ENCODE results near the gene BAIAP3.
"Not testable (repeated sequence)": the region's sequence is repeated elsewhere in the genome, so short reads cannot be mapped to it uniquely, and the experiment has no call there.

Gene BAIAP3

GRCh38 chr16:1317479-1318267 lies 15.8 kb upstream of the BAIAP3 start:
- DNase-seq, result no peak

DNA sequence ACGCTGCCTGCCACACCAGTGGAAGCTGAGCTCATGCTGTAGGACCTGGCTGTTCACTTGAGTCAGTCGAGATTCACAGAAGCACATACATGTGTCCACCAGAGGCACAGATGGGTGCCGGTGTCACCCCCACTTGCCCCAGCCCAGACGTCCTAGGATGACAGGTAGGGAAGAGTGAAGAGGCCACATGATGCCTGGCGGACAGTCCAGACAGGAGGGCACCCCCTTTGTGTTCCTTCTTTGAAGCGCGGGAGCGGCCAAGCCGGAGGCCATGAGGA lies 15.2 kb upstream of the BAIAP3 start:
- no peak for DNase-seq

DNA sequence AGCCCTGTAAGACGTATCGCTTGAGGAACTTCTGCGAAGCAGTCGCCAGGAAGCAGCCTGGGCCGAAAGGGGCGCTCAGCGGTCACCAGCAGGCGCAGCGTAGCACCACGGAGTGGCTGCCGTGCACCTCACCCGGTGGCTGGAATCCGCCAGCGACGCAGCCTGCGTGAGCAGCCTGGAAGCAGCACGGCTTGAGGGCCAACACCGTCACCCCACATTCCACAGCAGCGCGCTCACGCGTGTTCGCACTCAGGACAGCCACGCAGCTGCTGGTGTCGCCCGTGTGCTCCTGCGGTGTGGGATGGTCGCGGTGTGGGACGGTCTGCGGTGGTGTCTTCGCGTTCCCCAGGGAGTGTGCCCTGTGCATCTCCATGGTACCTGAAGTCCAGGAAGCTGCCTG lies 14.4 kb upstream of the BAIAP3 start:
- DNase-seq, result no peak

DNA sequence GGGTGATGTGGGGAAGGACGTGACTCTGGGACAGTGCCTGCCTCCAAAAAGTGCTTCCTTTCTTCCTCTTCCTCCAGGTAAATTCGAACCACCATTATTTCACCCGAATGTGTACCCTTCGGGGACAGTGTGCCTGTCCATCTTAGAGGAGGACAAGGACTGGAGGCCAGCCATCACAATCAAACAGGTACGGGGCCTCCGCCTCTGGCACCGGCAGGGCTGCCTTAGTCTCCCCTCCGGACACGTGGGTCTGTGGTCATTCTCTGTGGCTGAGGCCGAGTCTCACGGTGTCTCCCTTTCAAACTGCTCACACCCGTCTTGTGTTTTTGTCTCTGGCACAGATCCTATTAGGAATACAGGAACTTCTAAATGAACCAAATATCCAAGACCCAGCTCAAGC lies 13.3 kb upstream of the BAIAP3 start:
- DNase-seq, result no peak

DNA sequence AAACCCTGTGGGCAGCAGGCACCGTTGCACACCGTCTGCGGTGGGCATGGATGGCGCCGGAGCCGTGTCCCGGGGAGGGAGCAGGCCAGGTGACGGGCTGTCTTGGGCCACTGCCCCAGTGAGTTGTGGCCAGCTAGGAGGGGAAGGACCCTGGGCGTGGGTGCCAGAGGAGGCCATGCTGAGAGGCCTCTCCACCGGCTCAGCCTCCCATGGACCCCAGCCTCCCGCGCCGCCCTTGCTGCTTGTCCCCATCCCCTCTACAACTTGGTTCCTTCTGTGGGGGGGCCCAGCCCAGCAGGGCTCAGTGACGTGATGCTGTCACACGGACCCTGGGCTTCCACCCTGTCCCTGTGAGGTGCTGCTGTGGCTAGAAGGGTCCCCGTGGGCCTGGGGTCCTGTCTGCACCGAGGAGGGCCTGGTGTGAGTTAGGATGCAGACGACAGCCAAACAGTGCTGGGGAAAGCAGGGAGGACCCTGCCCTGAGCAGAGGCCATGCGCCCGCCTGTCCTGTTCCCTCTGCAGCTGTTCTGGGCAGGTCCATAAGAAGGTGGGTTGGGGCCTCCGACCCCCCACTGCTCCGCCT lies 12.7 kb upstream of the BAIAP3 start:
- no peak for DNase-seq

- DNase-seq, result no peak
Measured at GRCh38 chr16:1322407-1322806, 11.0 kb upstream of the BAIAP3 start.

DNA sequence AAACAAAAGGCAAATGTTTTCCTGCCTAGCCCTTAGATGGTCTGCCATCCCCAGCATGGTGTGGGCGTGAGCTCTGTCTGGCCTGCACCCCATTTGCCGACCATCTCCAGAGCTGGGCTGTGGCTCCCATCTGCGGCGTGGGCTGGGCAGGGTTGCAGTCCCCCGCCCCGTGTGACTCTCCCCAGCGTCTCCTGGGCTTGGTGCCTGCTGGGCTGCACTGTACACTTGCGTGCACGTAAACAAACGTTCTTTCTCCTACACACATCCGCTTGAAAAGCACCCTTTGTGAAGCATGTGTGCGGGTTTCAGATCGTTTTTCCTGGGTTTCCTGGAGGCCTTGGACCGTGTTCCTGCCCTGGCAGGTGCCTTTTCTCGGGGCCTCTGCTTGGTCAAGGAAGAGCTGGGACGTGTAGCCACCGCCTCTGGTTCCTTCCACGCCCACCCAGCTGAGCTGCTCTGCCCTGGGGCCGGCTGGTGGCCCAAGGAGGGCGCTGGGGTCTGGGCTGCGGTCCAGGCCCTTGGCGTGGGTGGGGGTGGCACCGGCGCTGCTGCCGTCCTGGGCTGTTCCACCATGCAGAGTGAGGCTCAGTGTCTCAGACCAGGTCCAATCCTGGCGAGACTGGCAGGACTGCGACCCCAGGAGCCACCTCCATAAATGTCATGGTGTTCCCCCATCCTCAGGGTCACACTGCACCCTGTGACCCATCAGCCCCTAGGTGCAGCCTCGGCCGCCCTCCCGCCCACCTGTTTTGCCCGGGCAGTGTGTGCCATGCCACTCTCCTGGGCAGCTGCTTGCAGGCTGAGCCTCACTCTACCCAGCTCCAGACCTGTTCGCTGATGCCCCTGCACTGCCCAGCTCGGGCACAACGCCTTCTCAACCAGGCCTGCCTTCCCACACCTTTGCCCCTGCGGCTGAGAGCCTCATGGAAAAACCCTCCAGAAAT lies 9.9 kb upstream of the BAIAP3 start:
- DNase-seq, result no peak

DNA sequence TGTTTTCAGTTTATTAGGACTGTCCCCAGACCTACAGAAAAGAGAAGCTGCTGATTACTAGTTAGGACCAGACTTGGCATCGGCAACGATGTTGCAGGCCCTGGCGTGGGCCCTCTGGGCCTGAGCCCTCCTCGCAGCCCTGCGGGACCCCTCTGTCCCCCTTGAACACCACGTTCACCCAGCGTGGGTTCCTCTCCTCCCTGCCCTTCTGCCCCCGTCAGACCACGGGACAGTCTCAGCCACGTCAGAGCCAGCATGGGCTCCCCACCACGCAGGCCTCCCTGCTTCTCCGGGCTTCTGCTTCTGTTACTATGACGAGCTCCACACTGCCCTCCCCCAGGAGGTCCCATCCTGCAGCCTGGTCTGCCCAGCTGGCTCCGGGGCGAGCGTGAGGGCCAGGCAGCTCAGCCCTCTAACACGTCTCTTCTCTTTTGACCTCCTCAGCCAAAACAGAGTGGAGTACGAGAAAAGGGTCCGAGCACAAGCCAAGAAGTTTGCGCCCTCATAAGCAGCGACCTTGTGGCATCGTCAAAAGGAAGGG lies 9.1 kb upstream of the BAIAP3 start:
- no peak for DNase-seq

DNA sequence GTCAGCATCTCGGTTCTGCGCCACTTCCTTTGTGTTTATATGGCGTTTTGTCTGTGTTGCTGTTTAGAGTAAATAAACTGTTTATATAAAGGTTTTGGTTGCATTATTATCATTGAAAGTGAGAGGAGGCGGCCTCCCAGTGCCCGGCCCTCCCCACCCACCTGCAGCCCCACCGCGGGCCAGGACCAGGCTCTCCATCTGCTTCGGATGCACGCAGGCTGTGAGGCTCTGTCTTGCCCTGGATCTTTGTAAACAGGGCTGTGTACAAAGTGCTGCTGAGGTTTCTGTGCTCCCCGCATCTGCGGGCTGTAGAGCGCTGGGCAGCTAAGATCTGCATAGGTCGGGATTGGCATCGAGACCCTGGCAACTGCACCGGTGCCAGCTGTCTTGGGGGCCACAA lies 8.2 kb upstream of the BAIAP3 start:
- DNase-seq, result no peak

DNA sequence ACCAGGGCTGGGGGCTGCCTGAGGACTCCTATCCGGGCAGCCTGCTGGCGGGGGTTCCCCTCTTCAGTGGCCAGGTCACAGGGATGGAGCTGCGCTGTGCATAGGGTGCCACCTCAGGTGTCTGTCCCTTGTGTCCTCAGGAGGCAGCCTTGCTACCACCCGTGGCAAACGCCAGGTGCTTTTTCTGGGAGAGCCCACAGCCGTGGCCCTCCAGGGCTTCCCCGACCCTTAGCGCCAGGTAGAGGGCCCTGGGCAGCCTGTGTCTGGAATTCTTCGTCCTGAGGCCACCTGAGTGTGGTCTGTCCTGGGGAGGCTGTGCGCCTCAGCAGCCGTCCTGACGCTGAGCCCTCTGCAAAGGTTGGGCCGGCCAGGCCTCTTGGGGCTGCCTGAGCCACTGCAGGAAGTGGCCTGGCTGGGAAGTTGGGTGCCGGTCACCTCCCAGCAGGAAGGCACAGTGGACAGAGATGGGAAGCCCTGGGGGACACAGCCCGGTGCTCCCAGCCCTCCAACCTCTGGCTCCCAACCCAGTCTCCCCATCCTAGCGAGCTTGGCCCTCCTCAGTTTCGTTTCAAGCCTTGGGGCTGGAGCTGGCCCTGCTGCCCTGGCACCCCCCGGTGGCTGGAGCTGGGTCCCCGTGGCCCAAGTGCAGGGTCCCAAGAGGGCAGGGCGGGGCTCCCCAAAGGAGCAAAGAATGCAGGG lies 7.6 kb upstream of the BAIAP3 start:
- DNase-seq, result no peak

DNA sequence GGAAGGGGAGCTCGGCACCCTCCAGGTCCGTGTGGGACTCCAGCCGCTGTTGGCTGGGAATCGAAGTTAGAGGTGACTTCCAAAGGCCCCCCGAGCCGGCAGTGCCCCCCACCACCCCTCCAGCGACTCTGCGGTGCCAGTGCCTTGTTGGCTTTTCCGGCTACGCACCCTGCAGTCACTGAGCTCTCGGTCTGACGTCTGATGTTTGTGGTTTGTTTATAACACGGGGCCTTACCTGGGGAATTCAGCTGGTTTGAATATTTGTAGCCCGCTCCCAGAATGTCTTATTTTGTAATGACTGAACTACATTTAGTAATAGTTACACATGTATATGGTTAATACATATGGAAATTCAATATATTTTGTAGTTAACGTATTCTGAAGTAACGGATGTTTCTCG lies 7.1 kb upstream of the BAIAP3 start:
- no peak for DNase-seq

GRCh38 chr16:1326946-1327618 lies 6.4 kb upstream of the BAIAP3 start:
- no peak for DNase-seq

- no peak for DNase-seq
Measured at GRCh38 chr16:1327619-1327947, 5.9 kb upstream of the BAIAP3 start.

GRCh38 chr16:1328136-1328535 lies 5.3 kb upstream of the BAIAP3 start:
- DNase-seq, result not testable (repeated sequence)

- not testable (repeated sequence) for DNase-seq
Measured at GRCh38 chr16:1328961-1329360, 4.5 kb upstream of the BAIAP3 start.

DNA sequence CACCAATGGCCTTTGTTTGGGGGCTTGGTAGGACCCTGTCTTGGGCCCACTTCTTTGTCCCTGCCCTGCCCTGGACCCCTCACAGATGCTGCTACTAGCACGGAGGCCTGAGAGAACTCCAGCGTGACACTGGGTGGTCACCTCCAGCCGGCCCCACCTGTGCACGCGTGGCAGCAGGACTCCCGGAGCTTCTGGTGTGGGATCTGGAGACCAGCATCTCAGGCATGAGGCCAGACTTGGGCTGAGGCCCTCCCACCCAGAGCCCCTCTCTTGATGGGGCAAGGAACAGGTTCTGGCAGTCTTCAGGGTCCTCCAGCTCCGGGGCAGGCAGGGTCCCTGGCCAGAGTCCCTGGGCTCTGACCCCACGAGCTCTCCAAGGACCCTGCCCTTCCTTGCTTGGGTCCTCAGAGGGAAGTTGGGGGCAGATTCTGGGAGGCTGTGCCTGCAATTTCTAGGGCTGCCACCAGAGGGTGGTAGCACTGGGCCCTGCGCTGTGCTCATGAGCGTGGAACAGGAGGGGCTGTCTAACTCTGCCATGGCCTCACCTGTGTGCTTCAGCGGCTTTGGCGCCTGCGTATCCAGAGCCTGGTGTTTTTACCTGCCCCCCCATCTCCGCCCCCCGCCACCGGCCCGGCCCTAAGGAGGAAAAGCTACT lies 3.1 kb upstream of the BAIAP3 start:
- no peak for DNase-seq

GRCh38 chr16:1330931-1331711 lies 2.3 kb upstream of the BAIAP3 start:
- DNase-seq, result no peak

DNA sequence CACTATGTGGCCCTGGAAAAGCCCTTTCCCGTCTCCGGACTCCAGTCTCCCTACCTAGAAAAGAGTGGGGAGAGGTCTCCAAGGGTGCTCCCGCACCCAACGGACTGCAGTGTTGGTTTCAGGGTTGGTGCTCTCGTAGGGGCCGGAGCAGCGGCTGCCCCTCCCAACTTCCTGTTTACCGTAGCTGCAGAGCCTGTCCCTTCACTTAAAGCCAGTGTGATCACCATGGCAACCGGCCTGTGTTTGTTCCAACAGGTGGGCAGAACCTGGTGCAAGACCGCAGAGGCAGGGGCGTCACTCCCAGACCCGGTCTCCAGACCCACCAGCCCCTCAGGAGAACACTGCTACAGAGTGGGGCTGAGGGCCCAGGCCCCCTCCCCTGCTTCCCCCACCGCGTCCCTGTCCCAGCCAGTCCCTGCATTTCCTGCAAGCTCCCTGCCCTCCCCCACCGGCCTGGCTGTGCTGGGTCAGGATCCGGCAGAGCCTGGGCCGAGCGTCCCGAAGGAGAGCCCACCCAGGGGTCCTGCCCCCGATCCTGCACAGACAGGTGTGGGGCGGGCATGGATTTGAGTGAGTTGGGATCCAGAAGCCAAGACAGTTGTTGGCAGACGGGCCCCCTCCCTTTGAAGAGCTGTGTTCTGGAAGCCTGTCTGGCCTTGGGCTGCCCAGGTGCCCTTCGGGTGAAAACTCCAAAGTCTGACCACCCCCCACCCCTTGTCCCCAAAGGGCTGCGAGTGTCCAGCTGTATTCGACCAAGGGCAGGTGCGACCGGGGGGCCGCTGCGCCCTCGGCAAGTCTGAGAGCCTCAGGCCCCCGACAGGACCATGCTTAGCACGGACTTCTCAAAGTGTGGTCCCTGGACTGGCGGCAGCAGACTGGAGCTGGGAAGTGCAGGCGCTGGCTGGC lies 1.5 kb upstream of the BAIAP3 start:
- peak; percentile 73 to 92 for DNase-seq

DNA sequence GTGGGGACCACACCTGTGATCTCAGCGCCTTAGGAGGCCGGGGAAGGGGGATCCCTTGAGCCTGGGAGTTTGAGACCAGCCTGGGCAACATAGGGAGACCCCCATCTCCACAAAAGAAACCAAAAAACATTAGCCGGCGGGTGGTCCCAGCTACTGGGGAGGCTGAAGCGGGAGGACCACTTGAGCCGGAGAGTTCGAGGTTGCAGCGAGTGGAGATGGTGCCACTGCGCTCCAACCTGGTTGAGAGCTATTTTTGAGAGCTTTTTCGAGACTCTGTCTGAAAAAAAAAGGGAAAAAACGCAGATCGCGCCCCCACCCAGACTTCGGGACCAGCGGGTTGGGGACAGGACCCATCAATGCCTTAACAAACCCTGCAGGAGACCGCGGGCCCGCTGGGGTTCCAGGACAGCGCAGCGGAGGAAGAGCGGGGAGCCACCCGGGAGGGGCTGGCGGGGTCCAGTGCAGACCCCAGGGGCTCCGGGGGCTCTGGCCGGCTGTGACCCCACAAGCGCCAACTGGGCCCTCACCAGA lies 762 bp upstream of the BAIAP3 start:
- no peak for DNase-seq
